ENCODE results near the gene SHOX.

SHOX gene

DNA sequence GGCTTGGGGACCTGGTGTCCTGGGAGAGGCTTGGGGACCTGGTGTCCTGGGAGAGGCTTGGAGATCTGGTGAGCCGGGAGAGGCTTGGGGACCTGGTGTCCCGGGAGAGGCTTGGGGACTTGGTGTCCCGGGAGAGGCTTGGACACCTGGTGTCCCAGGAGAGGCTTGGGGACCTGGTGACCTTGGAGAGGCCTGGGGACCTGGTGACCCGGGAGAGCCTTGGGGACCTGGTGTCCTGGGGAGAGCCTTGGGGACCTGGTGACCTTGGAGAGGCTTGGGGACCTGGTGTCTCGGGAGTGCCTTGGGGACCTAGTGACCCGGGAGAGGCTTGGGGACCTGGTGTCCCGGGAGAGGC, 12.6 kb downstream of the SHOX start:
- TF ChIP-seq, protein P1, sequence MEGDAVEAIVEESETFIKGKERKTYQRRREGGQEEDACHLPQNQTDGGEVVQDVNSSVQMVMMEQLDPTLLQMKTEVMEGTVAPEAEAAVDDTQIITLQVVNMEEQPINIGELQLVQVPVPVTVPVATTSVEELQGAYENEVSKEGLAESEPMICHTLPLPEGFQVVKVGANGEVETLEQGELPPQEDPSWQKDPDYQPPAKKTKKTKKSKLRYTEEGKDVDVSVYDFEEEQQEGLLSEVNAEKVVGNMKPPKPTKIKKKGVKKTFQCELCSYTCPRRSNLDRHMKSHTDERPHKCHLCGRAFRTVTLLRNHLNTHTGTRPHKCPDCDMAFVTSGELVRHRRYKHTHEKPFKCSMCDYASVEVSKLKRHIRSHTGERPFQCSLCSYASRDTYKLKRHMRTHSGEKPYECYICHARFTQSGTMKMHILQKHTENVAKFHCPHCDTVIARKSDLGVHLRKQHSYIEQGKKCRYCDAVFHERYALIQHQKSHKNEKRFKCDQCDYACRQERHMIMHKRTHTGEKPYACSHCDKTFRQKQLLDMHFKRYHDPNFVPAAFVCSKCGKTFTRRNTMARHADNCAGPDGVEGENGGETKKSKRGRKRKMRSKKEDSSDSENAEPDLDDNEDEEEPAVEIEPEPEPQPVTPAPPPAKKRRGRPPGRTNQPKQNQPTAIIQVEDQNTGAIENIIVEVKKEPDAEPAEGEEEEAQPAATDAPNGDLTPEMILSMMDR (conservative IDR thresholded peaks at IDR 0.05), result no peak
- H3K27ac ChIP-seq, result no peak overlapping the region

DNA sequence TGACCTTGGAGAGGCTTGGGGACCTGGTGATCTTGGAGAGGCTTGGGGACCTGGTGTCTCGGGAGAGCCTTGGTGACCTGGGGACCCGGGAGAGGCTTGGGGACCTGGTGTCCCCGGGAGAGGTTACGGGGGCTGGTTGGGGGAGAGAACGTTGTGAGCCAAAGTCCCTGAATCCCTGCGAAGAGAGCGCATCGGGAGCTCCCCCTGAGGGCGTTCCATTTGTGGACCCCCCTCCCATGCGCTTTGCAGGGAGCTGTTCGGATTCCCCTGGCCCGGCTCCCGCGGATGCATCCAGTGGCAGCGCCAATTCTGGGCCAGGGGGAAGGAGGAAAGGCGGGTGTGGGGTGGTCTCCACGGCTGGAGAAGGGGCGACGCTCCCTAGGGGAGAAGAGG, 13.3 kb downstream of the SHOX start:
- TF ChIP-seq, protein P1 (conservative IDR thresholded peaks at IDR 0.05), result no peak
- no peak overlapping the region for H3K27ac ChIP-seq

DNA sequence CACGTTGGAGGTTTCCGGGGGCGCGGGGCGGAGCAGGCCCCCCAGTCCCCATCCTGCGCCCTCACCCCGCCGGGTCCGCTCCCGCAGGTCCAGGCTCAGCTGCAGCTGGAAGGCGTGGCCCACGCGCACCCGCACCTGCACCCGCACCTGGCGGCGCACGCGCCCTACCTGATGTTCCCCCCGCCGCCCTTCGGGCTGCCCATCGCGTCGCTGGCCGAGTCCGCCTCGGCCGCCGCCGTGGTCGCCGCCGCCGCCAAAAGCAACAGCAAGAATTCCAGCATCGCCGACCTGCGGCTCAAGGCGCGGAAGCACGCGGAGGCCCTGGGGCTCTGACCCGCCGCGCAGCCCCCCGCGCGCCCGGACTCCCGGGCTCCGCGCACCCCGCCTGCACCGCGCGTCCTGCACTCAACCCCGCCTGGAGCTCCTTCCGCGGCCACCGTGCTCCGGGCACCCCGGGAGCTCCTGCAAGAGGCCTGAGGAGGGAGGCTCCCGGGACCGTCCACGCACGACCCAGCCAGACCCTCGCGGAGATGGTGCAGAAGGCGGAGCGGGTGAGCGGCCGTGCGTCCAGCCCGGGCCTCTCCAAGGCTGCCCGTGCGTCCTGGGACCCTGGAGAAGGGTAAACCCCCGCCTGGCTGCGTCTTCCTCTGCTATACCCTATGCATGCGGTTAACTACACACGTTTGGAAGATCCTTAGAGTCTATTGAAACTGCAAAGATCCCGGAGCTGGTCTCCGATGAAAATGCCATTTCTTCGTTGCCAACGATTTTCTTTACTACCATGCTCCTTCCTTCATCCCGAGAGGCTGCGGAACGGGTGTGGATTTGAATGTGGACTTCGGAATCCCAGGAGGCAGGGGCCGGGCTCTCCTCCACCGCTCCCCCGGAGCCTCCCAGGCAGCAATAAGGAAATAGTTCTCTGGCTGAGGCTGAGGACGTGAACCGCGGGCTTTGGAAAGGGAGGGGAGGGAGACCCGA, 14.0 kb downstream of the SHOX start:
- TF ChIP-seq, protein P1 (conservative IDR thresholded peaks at IDR 0.05), result no peak
- no peak overlapping the region for H3K27ac ChIP-seq

DNA sequence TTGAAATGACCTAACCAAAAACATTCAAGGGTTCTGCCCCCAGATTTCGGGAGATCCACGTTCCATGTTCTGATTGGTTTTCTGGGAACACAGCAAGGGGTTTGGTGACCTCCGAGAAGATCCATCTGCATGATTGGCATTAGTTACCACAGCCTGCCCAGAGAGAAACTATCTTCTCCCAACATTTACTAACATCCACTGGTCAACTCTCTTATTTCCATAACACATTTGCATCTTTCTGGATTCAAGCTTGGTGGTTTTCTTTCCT, 15.6 kb downstream of the SHOX start:
- TF ChIP-seq, protein P1 (conservative IDR thresholded peaks at IDR 0.05), result no peak
- no peak overlapping the region for H3K27ac ChIP-seq

DNA sequence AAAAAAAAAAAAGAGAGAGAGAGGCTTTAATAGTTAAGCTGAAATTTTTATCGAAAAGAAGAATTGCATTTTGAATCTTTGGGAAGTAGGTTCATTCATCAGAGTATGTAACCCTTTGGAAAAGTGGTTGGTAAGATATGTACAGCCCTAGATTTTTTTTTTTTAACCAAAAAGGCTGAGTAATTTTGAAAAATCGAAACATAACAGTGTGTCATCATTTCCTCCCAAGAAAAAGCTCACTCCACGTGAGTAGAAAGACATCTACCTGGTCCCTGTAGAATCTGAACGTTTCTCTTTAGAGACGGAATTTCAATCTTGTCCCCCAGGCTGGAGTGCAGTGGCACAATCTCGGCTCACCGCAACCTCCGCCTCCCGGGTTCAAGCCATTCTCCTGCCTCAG, 16.2 kb downstream of the SHOX start:
- no peak overlapping the region for H3K27ac ChIP-seq
- TF ChIP-seq, protein P1 (conservative IDR thresholded peaks at IDR 0.05), result no peak

DNA sequence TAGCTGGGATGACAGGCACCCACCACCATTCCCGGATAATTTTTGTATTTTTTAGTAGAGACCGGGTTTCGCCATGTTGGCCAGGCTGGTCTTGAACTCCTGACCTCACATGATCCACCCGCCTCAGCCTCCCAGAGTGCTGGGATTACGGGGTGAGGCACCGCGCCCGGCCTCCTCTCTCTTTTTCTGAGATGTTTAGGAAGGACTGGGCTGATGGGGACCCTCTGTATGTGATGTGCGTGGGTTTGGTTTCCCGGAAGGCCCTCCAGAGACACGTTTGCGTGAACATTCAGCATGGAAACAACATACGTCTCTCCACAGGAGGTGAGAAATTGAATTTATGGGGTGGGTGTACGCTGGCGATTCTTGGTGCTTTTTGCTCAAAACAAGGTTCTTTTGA, 18.6 kb downstream of the SHOX start:
- no peak overlapping the region for H3K27ac ChIP-seq
- TF ChIP-seq, protein P1 (conservative IDR thresholded peaks at IDR 0.05), result no peak

DNA sequence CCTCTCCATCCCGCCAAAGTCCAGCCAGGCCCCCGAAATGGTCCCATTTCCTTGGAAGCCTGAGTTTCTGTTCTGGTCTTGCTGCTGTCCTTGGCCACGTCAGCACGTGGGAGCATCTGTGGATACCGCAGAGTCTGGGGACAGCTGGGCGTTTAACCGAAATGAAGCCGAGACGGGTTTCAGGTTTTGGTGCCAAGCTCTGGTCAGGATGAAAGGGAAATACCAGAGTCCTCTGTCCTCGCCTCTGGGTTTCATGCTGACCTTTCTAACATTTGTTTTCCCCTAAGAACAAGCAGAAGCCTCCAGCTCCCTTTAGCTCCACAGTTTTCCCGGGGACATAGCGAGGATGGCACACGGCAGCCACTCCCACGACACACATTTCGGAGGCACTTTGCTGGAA, 19.7 kb downstream of the SHOX start:
- no peak overlapping the region for H3K27ac ChIP-seq
- TF ChIP-seq, protein P1 (conservative IDR thresholded peaks at IDR 0.05), result no peak
